Activated CD8-positive, alpha-beta T cell treated with anti-CD3 and anti-CD28 coated beads for 36 hours (primary cell): ENCODE results near the gene VAV1. TPM values are rescaled to one million over a fixed set of nuclear protein-coding genes. Genes with fewer than 3 reads are reported as not detected.
A peak's percentile ranks its signal among the peaks of the same experiment; 100 is the strongest.

Experiments used
- ATAC-seq: fragments of 200-7000 bp; cut with Tn5 transposase; one replicate; pipeline ENCODE4 v1.10.0; 2021; ENCODE audit warnings: mild to moderate bottlenecking, moderate library complexity
- CTCF ChIA-PET: fragments of 350-600 bp; sonication (Branson Sonifier 250); formaldehyde crosslinking; loops from one replicate; lab custom pipeline; 2021; ENCODE audit warnings: antibody characterized with exemption; lab: Charles Lee
- POLR2A ChIA-PET: fragments of 350-600 bp; sonication (Branson Sonifier 250); formaldehyde crosslinking; loops from one replicate; lab custom pipeline; 2021; ENCODE audit warnings: antibody characterized with exemption; lab: Charles Lee
- DNase-seq: peaks from one replicate; pipeline ENCODE4 v3.0.0-alpha.2; 2020
- H3K27ac Mint-ChIP-seq: one replicate; pipeline ENCODE4 v1.8.0; 2021; ENCODE audit warnings: mild to moderate bottlenecking, mixed read lengths
- H3K27me3 Mint-ChIP-seq: one replicate; pipeline ENCODE4 v1.8.0; 2021; ENCODE audit warnings: mixed read lengths
- H3K36me3 Mint-ChIP-seq: one replicate; pipeline ENCODE4 v1.8.0; 2021; ENCODE audit warnings: low read depth, mixed read lengths
- H3K4me1 Mint-ChIP-seq: one replicate; pipeline ENCODE4 v1.8.0; 2021; ENCODE audit warnings: low read depth, mixed read lengths
- H3K4me3 Mint-ChIP-seq: one replicate; pipeline ENCODE4 v1.8.0; 2021; ENCODE audit warnings: mild to moderate bottlenecking, moderate library complexity, mixed read lengths
- H3K9me3 Mint-ChIP-seq: one replicate; pipeline ENCODE4 v1.8.0; 2021; ENCODE audit warnings: mixed read lengths
- intact Hi-C: fragments of 100-400 bp; cut with micrococcal nuclease; formaldehyde crosslinking; loops from one replicate; pipeline ENCODE4 v1.10.0; 2022
- total RNA-seq, 2 experiments: library from RNA; stranded (reverse); gene quantifications; one replicate each; pipeline ENCODE4 v1.2.3, GENCODE V29; 2021
- TF ChIP-seq, protein P1 (sequence below): fragments of 200-600 bp; IDR thresholded peaks from one replicate; pipeline ENCODE4 v1.8.0; 2022; ENCODE audit warnings: antibody characterized with exemption, mild to moderate bottlenecking

The VAV1 gene
- total RNA-seq, 2 experiments from 2014 or later, result 61.7 to 65.4 TPM

DNA sequence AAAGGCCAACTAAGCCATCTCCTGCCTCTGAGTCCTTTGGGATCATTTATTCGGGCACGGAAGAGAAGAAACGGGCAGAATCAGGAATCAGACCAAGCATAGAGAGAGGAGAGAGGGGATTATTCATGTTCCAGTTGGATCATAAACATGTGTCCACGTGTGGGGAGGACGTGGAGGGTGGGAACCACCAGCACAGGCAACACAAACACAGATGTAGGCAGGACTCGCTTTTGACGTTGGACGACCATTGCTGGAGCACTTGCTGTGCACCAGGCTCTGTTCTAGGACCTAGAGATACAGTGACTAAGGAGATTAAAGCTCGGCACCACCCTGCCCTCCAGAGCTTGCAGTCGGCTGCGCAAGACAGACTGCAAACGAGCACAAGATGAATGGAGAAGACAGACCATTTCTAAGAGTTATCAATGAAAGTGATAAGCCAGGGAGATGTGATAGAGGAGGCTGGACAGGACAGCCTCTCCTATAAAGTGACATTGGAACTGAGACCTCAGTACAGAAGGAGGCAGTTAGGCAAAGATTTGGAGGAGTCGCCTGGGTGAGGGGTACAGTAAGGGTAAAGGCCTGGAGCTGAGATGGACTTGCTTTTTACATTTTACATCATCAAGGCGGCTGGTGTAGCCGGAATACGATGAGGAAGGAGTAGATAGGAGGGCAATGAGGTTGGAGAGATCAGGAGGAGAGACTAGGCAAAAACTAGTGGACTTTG is 6.0 kb upstream of the VAV1 start:
- H3K36me3 Mint-ChIP-seq, result no peaks in the 10 kb centered on the region
- POLR2A ChIA-PET, result interaction anchor here (0.8 to 1.1 kb wide), 2 partner anchors 9 to 36 kb away, joined by 3 read pairs; no protein-coding TSS in a partner anchor
- TF ChIP-seq, protein P1, sequence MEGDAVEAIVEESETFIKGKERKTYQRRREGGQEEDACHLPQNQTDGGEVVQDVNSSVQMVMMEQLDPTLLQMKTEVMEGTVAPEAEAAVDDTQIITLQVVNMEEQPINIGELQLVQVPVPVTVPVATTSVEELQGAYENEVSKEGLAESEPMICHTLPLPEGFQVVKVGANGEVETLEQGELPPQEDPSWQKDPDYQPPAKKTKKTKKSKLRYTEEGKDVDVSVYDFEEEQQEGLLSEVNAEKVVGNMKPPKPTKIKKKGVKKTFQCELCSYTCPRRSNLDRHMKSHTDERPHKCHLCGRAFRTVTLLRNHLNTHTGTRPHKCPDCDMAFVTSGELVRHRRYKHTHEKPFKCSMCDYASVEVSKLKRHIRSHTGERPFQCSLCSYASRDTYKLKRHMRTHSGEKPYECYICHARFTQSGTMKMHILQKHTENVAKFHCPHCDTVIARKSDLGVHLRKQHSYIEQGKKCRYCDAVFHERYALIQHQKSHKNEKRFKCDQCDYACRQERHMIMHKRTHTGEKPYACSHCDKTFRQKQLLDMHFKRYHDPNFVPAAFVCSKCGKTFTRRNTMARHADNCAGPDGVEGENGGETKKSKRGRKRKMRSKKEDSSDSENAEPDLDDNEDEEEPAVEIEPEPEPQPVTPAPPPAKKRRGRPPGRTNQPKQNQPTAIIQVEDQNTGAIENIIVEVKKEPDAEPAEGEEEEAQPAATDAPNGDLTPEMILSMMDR, result no peak
- no peaks in the 10 kb centered on the region for H3K27me3 Mint-ChIP-seq
- CTCF ChIA-PET, result interaction anchor here (1.5 kb wide), 1 partner anchor 24 kb away, joined by 3 read pairs; no protein-coding TSS in a partner anchor
- intact Hi-C loops, result loop anchor here (2.0 to 10.0 kb wide), 3 partner anchors 30 to 98 kb away; partner anchors contain the start of gene GPR108
- peak overlapping the region; percentile 93 for H3K4me3 Mint-ChIP-seq
- ATAC-seq, result no peak
- peaks cover 28% of the 10 kb centered on the region for H3K4me1 Mint-ChIP-seq
- peak; percentile 47 for DNase-seq
- H3K9me3 Mint-ChIP-seq, result no peaks in the 10 kb centered on the region
- peak overlapping the region; percentile 94 for H3K27ac Mint-ChIP-seq

GRCh38 chr19:6767081-6767356 is 5.5 kb upstream of the VAV1 start:
- intact Hi-C loops, result loop anchor here (2.0 to 10.0 kb wide), 3 partner anchors 30 to 98 kb away; partner anchors contain the start of gene GPR108
- TF ChIP-seq, protein P1, result no peak
- Mint-ChIP-seq H3K9me3 (no peaks in the 10 kb centered on the region), H3K36me3 (no peaks in the 10 kb centered on the region), H3K27ac (peak overlapping the region; percentile 94), H3K4me3 (peak overlapping the region; percentile 93), H3K27me3 (no peaks in the 10 kb centered on the region), H3K4me1 (peaks cover 32% of the 10 kb centered on the region)
- ChIA-PET CTCF (interaction anchor here (1.5 kb wide), 1 partner anchor 24 kb away, joined by 3 read pairs; no protein-coding TSS in a partner anchor), POLR2A (interaction anchor here (0.8 to 1.5 kb wide), 3 partner anchors 8 to 96 kb away, joined by 3 to 7 read pairs (median 3); no protein-coding TSS in a partner anchor)
- peak; percentile 69 for DNase-seq
- ATAC-seq, result peak; percentile 24

DNA sequence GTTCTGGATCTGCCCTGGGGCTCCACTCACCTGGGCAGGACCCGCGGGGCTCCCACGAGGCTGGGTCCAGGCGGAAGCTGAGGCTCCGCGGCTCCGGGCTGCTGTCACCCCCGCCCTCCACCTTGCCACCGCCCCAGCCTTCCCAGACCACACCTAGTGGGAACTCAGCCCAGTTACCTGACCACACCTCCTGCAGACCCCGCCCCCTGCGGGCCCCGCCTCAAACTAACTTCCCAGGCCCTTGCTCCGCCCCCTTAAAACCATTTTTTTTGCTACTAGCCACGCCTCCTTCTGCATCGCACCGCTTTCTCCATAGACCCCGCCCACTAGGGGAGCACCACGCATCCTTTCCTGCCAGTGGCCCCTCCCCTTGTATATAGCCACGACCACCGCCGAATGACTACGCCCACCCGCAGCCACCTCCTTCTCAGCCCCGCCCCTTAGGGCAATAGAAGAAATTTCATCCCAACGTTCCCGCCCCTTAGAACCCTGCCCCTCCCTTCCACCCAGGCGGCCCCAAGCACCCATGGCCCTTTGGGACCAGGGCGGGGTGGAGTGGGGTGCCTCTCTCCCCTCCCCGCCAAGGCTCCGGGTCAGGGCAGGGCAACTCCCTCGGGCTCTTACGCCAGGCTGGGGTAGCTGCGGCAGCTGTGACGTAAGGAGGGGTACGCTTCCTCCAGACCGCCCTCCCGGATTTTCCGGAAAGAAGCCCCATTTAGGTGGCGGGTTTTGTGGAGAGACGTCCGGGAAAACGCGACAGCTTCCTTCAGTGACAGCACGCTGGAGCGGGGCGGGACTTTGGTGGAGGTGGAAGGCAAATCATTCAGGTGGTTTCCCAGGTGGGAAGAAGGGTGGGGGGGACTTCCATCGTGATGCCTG is 4.9 kb upstream of the VAV1 start, which contains the start of gene SH2D3A:
Gene SH2D3A (minus strand): TSS at position 79 of the 879 bp plus-strand sequence. CDS start 3,687 bp downstream, outside the sequence.
- H3K9me3 Mint-ChIP-seq, result no peaks in the 10 kb centered on the region
- peak within 1 kb of the TSS; percentile 94 for H3K27ac Mint-ChIP-seq
- intact Hi-C loops, result loop anchor here (2.0 to 10.0 kb wide), 3 partner anchors 31 to 97 kb away; partner anchors contain the start of gene GPR108
- peak; percentile 98 for DNase-seq
- no peaks in the 10 kb centered on the region for H3K27me3 Mint-ChIP-seq
- H3K4me1 Mint-ChIP-seq, result peaks cover 35% of the 10 kb centered on the region
- H3K4me3 Mint-ChIP-seq, result peak within 1 kb of the TSS; percentile 93
- TF ChIP-seq, protein P1, result no peak
- no peaks in the 10 kb centered on the region for H3K36me3 Mint-ChIP-seq
- CTCF ChIA-PET, result interaction anchor here (1.5 to 3.0 kb wide), 5 partner anchors 25 to 96 kb away, joined by 3 to 19 read pairs (median 4); partner anchors contain the start of gene GPR108
- POLR2A ChIA-PET, result interaction anchor here (0.8 to 1.5 kb wide), 8 partner anchors 8 to 95 kb away, joined by 3 to 7 read pairs (median 3); no protein-coding TSS in a partner anchor
- ATAC-seq, result peak; percentile 78

DNA sequence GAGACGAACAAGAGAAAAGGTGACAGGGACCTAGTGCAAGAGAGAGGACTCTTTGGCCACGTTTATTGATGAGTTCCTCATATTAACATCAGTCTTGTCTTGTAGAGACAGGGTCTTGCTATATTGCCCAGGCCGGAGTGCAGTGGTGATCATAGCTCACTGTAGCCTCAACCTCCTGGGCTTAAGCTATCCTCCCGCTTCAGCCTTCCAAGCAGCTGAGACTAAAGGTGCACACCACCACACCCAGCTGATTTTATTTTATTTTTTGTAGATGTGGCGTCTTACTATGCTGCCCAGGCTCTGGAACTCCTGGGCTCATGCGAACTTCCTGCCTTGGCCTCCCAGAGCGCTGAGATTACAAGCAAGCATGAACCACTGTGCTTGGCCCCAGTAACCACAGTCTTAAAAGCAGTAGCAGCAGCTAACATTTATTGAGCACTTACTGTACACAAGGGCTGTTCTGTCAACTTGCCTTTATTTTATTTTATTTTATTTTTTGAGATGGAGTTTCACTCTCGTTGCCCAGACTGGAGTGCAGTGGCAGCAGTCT is 4.2 kb upstream of the VAV1 start:
- Mint-ChIP-seq H3K9me3 (no peaks in the 10 kb centered on the region), H3K27ac (peak overlapping the region; percentile 94), H3K36me3 (peaks cover under 1% of the 10 kb centered on the region), H3K4me3 (peak overlapping the region; percentile 93), H3K27me3 (no peaks in the 10 kb centered on the region), H3K4me1 (peaks cover 35% of the 10 kb centered on the region)
- DNase-seq, result peak; percentile 33
- ChIA-PET CTCF (interaction anchor here (0.9 to 3.0 kb wide), 5 partner anchors 13 to 95 kb away, joined by 3 to 19 read pairs (median 4); partner anchors contain the start of gene GPR108), POLR2A (interaction anchor here (0.9 to 1.5 kb wide), 6 partner anchors 10 to 94 kb away, joined by 3 to 7 read pairs (median 4); no protein-coding TSS in a partner anchor)
- TF ChIP-seq, protein P1, result no peak
- intact Hi-C loops, result loop anchor here (5.0 to 10.0 kb wide), 2 partner anchors 34 to 96 kb away; no protein-coding TSS in a partner anchor
- no peak for ATAC-seq
